SK-N-MC (cell line): ENCODE measurements around the gene BSN.

Experiments used
- EZH2 ChIP-seq: fragments of 200-600 bp; sonication (generic); IDR thresholded peaks from one replicate; pipeline ENCODE4 v1.6.1; 2017; ENCODE audit warnings: antibody characterized with exemption
- FOXP2 ChIP-seq: optimal IDR thresholded peaks from 2 replicates; pipeline ENCODE3; 2011; ENCODE audit warnings: mild to moderate bottlenecking, moderate library complexity; ENCODE audit not compliant: insufficient read depth; ENCODE audit errors: extremely low read length, control extremely low read depth
- POLR2AphosphoS5 ChIP-seq: IDR thresholded peaks from 2 replicates; pipeline ENCODE4 v1.6.1; 2012; ENCODE audit warnings: mild to moderate bottlenecking, low read depth, low read length, borderline replicate concordance

DNA sequence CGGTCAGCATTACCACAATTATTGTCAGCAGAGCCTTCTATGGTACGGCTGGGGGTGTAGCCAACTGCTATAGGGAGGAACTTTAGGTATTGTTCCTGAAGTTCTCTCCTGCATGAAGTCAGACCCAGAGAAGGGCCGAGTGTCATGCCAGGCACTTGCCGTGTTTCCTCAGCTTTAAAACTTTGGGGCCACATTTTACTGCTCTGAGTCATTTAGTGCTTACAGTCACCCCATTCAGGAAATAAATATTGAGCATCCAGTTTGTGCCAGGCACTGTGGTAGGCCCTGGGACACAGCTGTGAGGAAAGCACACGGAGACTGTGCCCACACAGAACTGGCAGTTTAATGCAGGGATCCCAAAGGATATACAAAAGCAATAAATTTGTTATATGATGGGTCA is 65.4 kb downstream of the BSN start:
- no peak for TF ChIP-seq POLR2AphosphoS5
- TF ChIP-seq FOXP2, result no peak
- TF ChIP-seq EZH2, result no peak
